ENCODE measurements around the gene FAM107B. TPM values are rescaled to one million over a fixed set of nuclear protein-coding genes. Genes with fewer than 3 reads are reported as not detected.

FAM107B gene
- total and polyA plus RNA-seq, 4 donors: 38.4 to 85.4 (median 68.9) TPM

GRCh38 chr10:14670551-14671240 lies 104.0 kb downstream of the FAM107B start:
- H3K36me3 ChIP-seq (ENCODE audit: control insufficient read depth in 4 of 4, insufficient read depth in 4 of 4, low read length in 4 of 4): no peaks in the 10 kb centered on the region
- H3K4me3 ChIP-seq: no peak overlapping the region
- no peak for ATAC-seq (ENCODE audit: insufficient read depth, low FRiP score)
- peak; percentile 39 to 88 (median 69) for DNase-seq
- no peaks in the 10 kb centered on the region for H3K9me3 ChIP-seq (ENCODE audit: control insufficient read depth in 4 of 4, insufficient read depth in 3 of 4, low read length in 3 of 4)
- H3K27me3 ChIP-seq (ENCODE audit: control insufficient read depth in 3 of 3, insufficient read depth in 3 of 3, low read length in 2 of 3): no peaks in the 10 kb centered on the region
- peaks cover 0 to 20% (median 8%) of the 10 kb centered on the region in 5 donors for H3K4me1 ChIP-seq (ENCODE audit: control insufficient read depth in 5 of 5, insufficient read depth in 5 of 5, low read length in 5 of 5)
- TF ChIP-seq, protein P1, sequence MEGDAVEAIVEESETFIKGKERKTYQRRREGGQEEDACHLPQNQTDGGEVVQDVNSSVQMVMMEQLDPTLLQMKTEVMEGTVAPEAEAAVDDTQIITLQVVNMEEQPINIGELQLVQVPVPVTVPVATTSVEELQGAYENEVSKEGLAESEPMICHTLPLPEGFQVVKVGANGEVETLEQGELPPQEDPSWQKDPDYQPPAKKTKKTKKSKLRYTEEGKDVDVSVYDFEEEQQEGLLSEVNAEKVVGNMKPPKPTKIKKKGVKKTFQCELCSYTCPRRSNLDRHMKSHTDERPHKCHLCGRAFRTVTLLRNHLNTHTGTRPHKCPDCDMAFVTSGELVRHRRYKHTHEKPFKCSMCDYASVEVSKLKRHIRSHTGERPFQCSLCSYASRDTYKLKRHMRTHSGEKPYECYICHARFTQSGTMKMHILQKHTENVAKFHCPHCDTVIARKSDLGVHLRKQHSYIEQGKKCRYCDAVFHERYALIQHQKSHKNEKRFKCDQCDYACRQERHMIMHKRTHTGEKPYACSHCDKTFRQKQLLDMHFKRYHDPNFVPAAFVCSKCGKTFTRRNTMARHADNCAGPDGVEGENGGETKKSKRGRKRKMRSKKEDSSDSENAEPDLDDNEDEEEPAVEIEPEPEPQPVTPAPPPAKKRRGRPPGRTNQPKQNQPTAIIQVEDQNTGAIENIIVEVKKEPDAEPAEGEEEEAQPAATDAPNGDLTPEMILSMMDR (IDR thresholded peaks at IDR 0.05; ENCODE audit: control extremely low read depth, extremely low read depth): no peak
- H3K9ac ChIP-seq (ENCODE audit: insufficient read depth in 1 of 2, low read length in 2 of 2): peak overlapping the region in 1 of 2 donors; percentile 10
- H3K27ac ChIP-seq (ENCODE audit: low read depth in 1 of 2, low read length in 1 of 2): peak overlapping the region in 1 of 2 donors; percentile 70
- WGBS, 2 donors: 70 to 79% methylated on average over 8 of the region's 8 CpGs

- DNase-seq (no peak), ATAC-seq (ENCODE audit: insufficient read depth, low FRiP score) (no peak)
- WGBS, 2 donors: 82 to 97% methylated on average over 1 of the region's 1 CpG
- H3K27me3 ChIP-seq (ENCODE audit: control insufficient read depth in 3 of 3, insufficient read depth in 3 of 3, low read length in 2 of 3): no peaks in the 10 kb centered on the region
- H3K4me1 ChIP-seq (ENCODE audit: control insufficient read depth in 5 of 5, insufficient read depth in 5 of 5, low read length in 5 of 5): peaks cover 0 to 21% (median 8%) of the 10 kb centered on the region in 5 donors
- no peaks in the 10 kb centered on the region for H3K9me3 ChIP-seq (ENCODE audit: control insufficient read depth in 4 of 4, insufficient read depth in 3 of 4, low read length in 3 of 4)
- no peaks in the 10 kb centered on the region for H3K36me3 ChIP-seq (ENCODE audit: control insufficient read depth in 4 of 4, insufficient read depth in 4 of 4, low read length in 4 of 4)
- TF ChIP-seq, protein P1 (IDR thresholded peaks at IDR 0.05; ENCODE audit: control extremely low read depth, extremely low read depth): no peak
- H3K27ac ChIP-seq (ENCODE audit: low read depth in 1 of 2, low read length in 1 of 2): no peak overlapping the region
- H3K9ac ChIP-seq (ENCODE audit: insufficient read depth in 1 of 2, low read length in 2 of 2): no peak overlapping the region
- H3K4me3 ChIP-seq: no peak overlapping the region
Measured at GRCh38 chr10:14669576-14669975, 105.1 kb downstream of the FAM107B start.

DNA sequence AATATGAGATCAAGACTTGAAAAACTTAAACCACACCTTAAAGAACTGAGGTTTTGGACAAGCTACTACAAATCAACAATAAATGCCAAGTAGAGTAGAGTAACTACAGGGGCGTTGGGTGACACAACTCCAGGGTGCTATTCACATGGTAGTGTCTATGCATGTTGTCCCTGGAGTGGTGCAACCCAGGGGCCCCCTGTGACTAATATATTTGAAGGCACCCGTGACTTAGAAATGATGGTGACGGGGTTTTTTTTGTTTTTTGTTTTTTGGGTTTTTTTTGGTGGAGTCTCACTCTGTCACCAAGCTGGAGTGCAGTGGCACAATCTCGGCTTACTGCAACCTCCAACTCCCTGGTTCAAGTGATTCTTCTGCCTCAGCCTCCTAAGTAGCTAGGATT lies 106.9 kb downstream of the FAM107B start:
- H3K4me1 ChIP-seq (ENCODE audit: control insufficient read depth in 5 of 5, insufficient read depth in 5 of 5, low read length in 5 of 5): peaks cover 0 to 18% (median 6%) of the 10 kb centered on the region in 5 donors
- TF ChIP-seq, protein P1 (IDR thresholded peaks at IDR 0.05; ENCODE audit: control extremely low read depth, extremely low read depth): no peak
- H3K27ac ChIP-seq (ENCODE audit: low read depth in 1 of 2, low read length in 1 of 2): no peak overlapping the region
- H3K9ac ChIP-seq (ENCODE audit: insufficient read depth in 1 of 2, low read length in 2 of 2): no peak overlapping the region
- H3K27me3 ChIP-seq (ENCODE audit: control insufficient read depth in 3 of 3, insufficient read depth in 3 of 3, low read length in 2 of 3): no peaks in the 10 kb centered on the region
- 88% methylated on average over 4 of the region's 4 CpGs for WGBS, 2 donors
- no peak overlapping the region for H3K4me3 ChIP-seq
- no peak for DNase-seq
- ATAC-seq (ENCODE audit: insufficient read depth, low FRiP score): no peak
- H3K9me3 ChIP-seq (ENCODE audit: control insufficient read depth in 4 of 4, insufficient read depth in 3 of 4, low read length in 3 of 4): no peaks in the 10 kb centered on the region
- no peaks in the 10 kb centered on the region for H3K36me3 ChIP-seq (ENCODE audit: control insufficient read depth in 4 of 4, insufficient read depth in 4 of 4, low read length in 4 of 4)

Data from lung (tissue), 12 donors.